ENCODE measurements around the gene TFB1M.

TFB1M gene

DNA sequence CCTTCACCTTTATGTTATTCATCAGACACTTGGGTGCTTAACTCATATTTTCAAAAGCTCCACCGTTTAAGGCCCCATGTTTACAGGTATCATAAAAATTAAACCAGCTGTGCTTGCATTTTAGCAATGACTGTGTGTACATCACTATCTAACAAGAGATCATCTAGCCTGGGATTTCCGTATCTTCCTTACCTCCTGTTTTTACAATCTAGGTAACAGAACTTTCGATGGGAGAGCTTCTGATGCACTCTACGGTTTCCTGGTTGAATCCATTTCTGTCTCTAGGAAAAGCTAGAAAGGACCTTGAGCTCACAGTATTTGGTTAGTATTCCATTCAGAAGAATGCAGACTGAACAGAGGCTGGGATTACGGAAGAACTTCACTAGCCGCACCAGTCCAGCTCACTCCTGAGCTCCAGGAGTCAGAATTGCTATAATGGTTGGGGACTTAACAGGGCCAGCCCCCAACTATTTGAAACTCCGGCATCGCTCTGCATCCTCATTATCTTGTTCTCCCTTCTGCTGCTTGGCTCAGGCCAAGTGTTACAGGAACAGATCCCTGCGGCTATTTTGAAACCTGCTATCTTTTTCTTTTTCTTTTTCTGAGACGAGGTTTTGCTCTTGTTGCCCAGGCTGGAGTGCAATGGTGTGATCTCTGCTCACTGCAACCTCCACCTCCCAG lies 63.4 kb downstream of the TFB1M start:
- TF ChIP-seq, protein P1, sequence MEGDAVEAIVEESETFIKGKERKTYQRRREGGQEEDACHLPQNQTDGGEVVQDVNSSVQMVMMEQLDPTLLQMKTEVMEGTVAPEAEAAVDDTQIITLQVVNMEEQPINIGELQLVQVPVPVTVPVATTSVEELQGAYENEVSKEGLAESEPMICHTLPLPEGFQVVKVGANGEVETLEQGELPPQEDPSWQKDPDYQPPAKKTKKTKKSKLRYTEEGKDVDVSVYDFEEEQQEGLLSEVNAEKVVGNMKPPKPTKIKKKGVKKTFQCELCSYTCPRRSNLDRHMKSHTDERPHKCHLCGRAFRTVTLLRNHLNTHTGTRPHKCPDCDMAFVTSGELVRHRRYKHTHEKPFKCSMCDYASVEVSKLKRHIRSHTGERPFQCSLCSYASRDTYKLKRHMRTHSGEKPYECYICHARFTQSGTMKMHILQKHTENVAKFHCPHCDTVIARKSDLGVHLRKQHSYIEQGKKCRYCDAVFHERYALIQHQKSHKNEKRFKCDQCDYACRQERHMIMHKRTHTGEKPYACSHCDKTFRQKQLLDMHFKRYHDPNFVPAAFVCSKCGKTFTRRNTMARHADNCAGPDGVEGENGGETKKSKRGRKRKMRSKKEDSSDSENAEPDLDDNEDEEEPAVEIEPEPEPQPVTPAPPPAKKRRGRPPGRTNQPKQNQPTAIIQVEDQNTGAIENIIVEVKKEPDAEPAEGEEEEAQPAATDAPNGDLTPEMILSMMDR (IDR thresholded peaks at IDR 0.05; ENCODE audit: insufficient read depth, low read depth, low read length, missing control alignments): no peak
- no peak overlapping the region for H3K4me3 ChIP-seq (ENCODE audit: low read depth, low read length)
- no peak for DNase-seq (ENCODE audit: low read depth)

DNA sequence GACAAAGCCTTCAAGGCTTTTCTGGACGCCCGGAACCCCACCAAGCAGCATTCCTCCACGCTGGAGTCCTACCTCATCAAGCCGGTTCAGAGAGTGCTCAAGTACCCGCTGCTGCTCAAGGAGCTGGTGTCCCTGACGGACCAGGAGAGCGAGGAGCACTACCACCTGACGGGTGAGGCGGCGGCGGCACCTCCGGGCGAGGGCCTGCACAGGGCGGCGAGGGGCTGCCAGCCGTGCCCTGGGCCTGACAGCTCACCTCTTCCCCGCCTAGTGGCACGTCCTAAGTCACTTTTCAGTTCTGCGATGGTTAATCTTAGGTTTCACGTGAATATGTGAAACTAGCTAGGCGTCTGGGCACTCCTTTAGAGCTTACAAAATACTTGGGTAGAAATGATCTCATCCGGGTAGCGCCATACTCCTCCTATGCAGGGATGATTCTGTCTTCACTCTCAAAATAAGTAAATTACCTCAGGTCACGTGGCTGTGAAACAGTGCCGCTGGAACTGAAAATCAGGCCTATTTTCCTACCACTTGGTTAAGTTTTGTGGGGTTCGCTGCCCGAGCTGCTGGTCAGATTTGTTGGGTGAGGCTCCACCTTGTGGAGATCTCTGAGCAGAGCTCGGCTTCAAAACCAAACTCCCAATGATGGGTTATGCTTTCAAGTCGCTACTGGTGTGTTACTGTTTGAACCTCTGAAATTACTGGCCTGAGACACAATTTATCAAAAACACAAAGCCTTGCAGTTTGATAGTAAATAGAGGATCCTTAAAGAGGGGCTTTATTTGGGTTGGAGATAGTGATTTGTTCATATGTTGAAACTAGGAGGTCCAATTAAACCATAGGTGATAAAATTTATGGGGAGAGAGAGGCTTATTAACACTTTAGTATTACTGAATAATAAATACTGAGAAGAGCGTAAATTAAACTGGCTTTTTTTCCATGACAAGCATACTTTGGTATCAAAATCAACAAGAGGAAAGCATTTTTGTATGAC lies 66.0 kb downstream of the TFB1M start:
- H3K4me3 ChIP-seq (ENCODE audit: low read depth, low read length): no peak overlapping the region
- TF ChIP-seq, protein P1 (IDR thresholded peaks at IDR 0.05; ENCODE audit: insufficient read depth, low read depth, low read length, missing control alignments): peak; percentile 72
- DNase-seq (ENCODE audit: low read depth): peak; percentile 82

DNA sequence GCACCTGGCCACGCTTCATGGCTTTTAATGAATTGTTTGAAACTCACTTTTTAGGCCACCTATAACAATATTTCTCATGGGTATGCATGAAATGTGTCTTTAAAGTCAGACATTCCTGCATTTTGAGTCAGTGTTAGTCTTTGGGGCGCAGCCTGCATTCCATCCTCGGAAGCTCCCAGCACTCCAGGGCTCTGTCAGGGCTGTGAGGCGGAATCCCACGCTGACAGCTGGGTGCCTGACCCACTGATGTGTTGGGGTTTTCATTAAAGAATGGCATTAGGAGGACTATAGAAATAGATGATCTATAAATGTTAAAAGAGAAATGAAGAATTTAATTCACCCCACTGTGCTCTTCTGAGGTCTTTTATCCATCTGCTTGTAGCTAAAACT lies 66.7 kb downstream of the TFB1M start:
- H3K4me3 ChIP-seq (ENCODE audit: low read depth, low read length): no peak overlapping the region
- TF ChIP-seq, protein P1 (IDR thresholded peaks at IDR 0.05; ENCODE audit: insufficient read depth, low read depth, low read length, missing control alignments): no peak
- DNase-seq (ENCODE audit: low read depth): no peak

DNA sequence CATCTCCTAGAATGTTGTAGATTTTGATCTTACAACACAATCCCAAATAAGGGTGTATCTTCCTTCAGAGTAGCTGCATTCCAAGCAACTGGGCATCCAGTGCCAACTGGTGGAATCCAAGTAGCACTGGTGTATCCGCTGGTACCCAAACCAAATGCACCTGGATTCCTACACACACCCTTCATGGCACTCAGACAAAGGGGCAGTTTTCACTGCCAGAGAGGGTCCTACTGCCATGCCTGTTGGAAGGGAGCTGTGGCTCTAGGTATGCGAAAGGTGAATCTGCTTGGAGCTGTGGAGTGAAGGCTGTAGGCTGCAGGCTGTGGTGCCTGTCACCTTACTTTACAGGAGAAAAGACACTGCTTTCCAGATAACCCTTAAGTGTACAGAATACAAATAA lies 67.5 kb downstream of the TFB1M start:
- no peak for DNase-seq (ENCODE audit: low read depth)
- TF ChIP-seq, protein P1 (IDR thresholded peaks at IDR 0.05; ENCODE audit: insufficient read depth, low read depth, low read length, missing control alignments): no peak
- no peak overlapping the region for H3K4me3 ChIP-seq (ENCODE audit: low read depth, low read length)

DNA sequence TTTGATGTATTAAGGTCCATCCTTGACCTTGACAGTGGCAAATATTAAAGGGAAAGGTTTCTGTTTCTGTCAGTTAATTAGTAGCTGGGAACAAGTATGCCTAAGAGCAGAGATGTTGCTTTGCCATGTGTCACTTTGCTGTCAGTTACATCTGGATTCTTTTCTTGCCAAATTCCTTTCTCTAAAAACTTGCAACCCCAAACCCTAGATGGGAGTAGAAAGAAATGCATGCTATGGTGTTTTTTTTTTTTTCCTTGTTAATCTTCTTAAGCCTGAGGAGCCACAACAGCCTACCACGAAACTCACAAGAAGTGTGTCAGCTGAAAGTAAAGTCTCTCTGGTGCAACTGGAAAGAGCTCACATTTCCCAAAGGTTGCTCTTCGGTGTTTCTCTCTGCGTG lies 68.5 kb downstream of the TFB1M start:
- H3K4me3 ChIP-seq (ENCODE audit: low read depth, low read length): no peak overlapping the region
- TF ChIP-seq, protein P1 (IDR thresholded peaks at IDR 0.05; ENCODE audit: insufficient read depth, low read depth, low read length, missing control alignments): no peak
- no peak for DNase-seq (ENCODE audit: low read depth)

DNA sequence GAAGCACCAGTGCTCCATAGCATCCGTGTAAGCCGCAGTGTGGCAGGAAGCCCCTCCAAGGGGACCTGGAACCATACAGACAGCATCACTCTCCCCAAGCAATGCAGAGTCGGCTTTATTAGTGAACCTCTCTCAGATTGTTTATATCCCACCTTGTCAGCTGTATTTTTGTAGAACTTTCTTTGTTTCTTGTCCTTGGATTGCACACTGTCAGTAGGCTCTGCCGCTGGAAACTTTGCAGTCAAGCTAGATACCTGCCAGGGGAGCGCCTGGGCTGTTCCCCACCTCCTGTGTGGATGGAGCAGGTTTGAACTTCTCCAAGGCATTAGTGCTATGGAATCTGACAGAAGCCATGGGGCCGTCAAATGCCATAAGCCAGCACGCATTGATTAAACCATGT lies 69.1 kb downstream of the TFB1M start:
- DNase-seq (ENCODE audit: low read depth): no peak
- H3K4me3 ChIP-seq (ENCODE audit: low read depth, low read length): no peak overlapping the region
- TF ChIP-seq, protein P1 (IDR thresholded peaks at IDR 0.05; ENCODE audit: insufficient read depth, low read depth, low read length, missing control alignments): no peak
